SK-N-SH (cell line): ENCODE results near the gene KRABD2.

Experiments used
- CTCF ChIA-PET: fragments of 300-600, 350-600 bp; formaldehyde crosslinking; extraction: SDS; loops from one replicate; lab custom pipeline; 2021; lab: Yijun Ruan, JAX
- POLR2A ChIA-PET: fragments of 350-600 bp; sonication (Branson Sonifier 250); formaldehyde crosslinking; extraction: SDS; loops from one replicate; lab custom pipeline; 2020; ENCODE audit warnings: antibody characterized with exemption, inconsistent platforms; lab: Yijun Ruan, JAX
- DNase-seq: peaks from one replicate; pipeline ENCODE4 v3.0.0; 2012
- H2AFZ ChIP-seq: fragments of 200-600 bp; sonication (generic); 2 replicates; pipeline ENCODE4 v1.8.1; 2016; ENCODE audit warnings: antibody characterized with exemption, mild to moderate bottlenecking, low read depth
- H3F3A ChIP-seq: fragments of 200-600 bp; sonication (generic); replicated peaks from 2 replicates; pipeline ENCODE3; 2016; ENCODE audit warnings: antibody characterized with exemption, mild to moderate bottlenecking; ENCODE audit not compliant: insufficient read depth
- H3K27ac ChIP-seq, 2 experiments: fragments of 200-500 bp in 1 of 2; fragments of 200-600 bp in 1 of 2; sonication (Bioruptor generic) in 1 of 2; sonication (generic), shearing (Covaris generic) in 1 of 2; 2 replicates each; pipeline versions ENCODE4 v1.5.1 to v1.6.1; 2014 to 2016; ENCODE audit warnings: low read depth in 2 of 2, inconsistent platforms in 1 of 2, low read length in 1 of 2, mild to moderate bottlenecking in 1 of 2, mixed read lengths in 1 of 2
- H3K27me3 ChIP-seq: fragments of 200-600 bp; sonication (generic), shearing (Covaris generic); 2 replicates; pipeline ENCODE4 v1.6.1; 2016; ENCODE audit warnings: mixed run types; ENCODE audit not compliant: insufficient read depth
- H3K36me3 ChIP-seq, 2 experiments: fragments of 200-500 bp in 1 of 2; fragments of 200-600 bp in 1 of 2; sonication (Bioruptor generic) in 1 of 2; sonication (generic) in 1 of 2; replicated peaks in 1 of 2; 2 replicates each; pipeline versions ENCODE3 to v1.5.1; 2014 to 2016; ENCODE audit warnings: low read length in 1 of 2, mild to moderate bottlenecking in 1 of 2; ENCODE audit not compliant: insufficient read depth in 2 of 2, control insufficient read depth in 1 of 2
- H3K4me1 ChIP-seq, 2 experiments: fragments of 200-500 bp in 1 of 2; fragments of 200-600 bp in 1 of 2; sonication (Bioruptor generic) in 1 of 2; sonication (generic), shearing (Covaris generic) in 1 of 2; 2 replicates each; pipeline versions ENCODE4 v1.5.1 to v1.6.1; 2014 to 2016; ENCODE audit warnings: low read depth in 1 of 2, low read length in 1 of 2, mixed run types in 1 of 2; ENCODE audit not compliant: insufficient read depth in 2 of 2, control insufficient read depth in 1 of 2
- H3K4me2 ChIP-seq: fragments of 200-600 bp; sonication (generic), shearing (Covaris generic); 2 replicates; pipeline ENCODE4 v1.6.1; 2017; ENCODE audit warnings: mixed run types
- H3K4me3 ChIP-seq, 2 experiments: fragments of 200-500 bp in 1 of 2; fragments of 200-600 bp in 1 of 2; sonication (Bioruptor generic) in 1 of 2; sonication (generic), shearing (Covaris generic) in 1 of 2; 2 replicates each; pipeline versions ENCODE4 v1.5.1 to v1.8.1; 2014 to 2016; ENCODE audit warnings: low read depth in 2 of 2, inconsistent platforms in 1 of 2, low read length in 1 of 2, mild to moderate bottlenecking in 1 of 2, mixed read lengths in 1 of 2, moderate library complexity in 1 of 2
- H3K79me2 ChIP-seq: fragments of 200-600 bp; sonication (generic); 2 replicates; pipeline ENCODE4 v1.8.1; 2017; ENCODE audit warnings: mild to moderate bottlenecking; ENCODE audit not compliant: insufficient read depth
- H3K9ac ChIP-seq: fragments of 200-600 bp; sonication (generic); 2 replicates; pipeline ENCODE4 v1.6.1; 2017; ENCODE audit warnings: mixed run types
- H3K9me2 ChIP-seq: fragments of 200-600 bp; sonication (generic); 2 replicates; pipeline ENCODE4 v1.6.1; 2017; ENCODE audit warnings: mixed run types
- H3K9me3 ChIP-seq: fragments of 200-600 bp; sonication (generic); 2 replicates; pipeline ENCODE4 v1.6.1; 2017; ENCODE audit warnings: mixed run types, mild to moderate bottlenecking, moderate library complexity
- H4K20me1 ChIP-seq: fragments of 200-600 bp; sonication (generic); 2 replicates; pipeline ENCODE4 v1.6.1; 2017; ENCODE audit warnings: mild to moderate bottlenecking, mixed run types; ENCODE audit not compliant: insufficient read depth
- CHD2 ChIP-seq: fragments of 150-350 bp; IDR thresholded peaks from 2 replicates; pipeline ENCODE4 v1.6.1; 2018; ENCODE audit warnings: low read length; ENCODE audit not compliant: partially characterized antibody
- ELF1 ChIP-seq: IDR thresholded peaks from 2 replicates; pipeline ENCODE4 v1.4.0; 2012
- EP300 ChIP-seq, 2 experiments: IDR thresholded peaks; 2 replicates each; pipeline versions ENCODE4 v1.4.0 to v1.6.1; 2012; ENCODE audit warnings: borderline replicate concordance in 1 of 2, low read depth in 1 of 2, low read length in 1 of 2
- FOSL2 ChIP-seq: IDR thresholded peaks from 2 replicates; pipeline ENCODE4 v1.4.0; 2012; ENCODE audit warnings: low read depth, mild to moderate bottlenecking, moderate library complexity, borderline replicate concordance
- FOXJ3 ChIP-seq: sonication (generic); formaldehyde crosslinking; IDR thresholded peaks from 2 replicates; pipeline ENCODE4 v1.5.1; 2020; ENCODE audit warnings: mild to moderate bottlenecking, missing genetic modification reagents
- FOXM1 ChIP-seq: IDR thresholded peaks from 2 replicates; pipeline ENCODE4 v1.4.0; 2012; ENCODE audit warnings: low read depth, mild to moderate bottlenecking
- GATA2 ChIP-seq: sonication (generic); formaldehyde crosslinking; IDR thresholded peaks from 2 replicates; pipeline ENCODE4 v1.5.0; 2020; ENCODE audit warnings: mild to moderate bottlenecking, missing genetic modification reagents
- JUND ChIP-seq: IDR thresholded peaks from 2 replicates; pipeline ENCODE4 v1.4.0; 2012
- MEF2A ChIP-seq: IDR thresholded peaks from 2 replicates; pipeline ENCODE4 v1.4.0; 2012; ENCODE audit warnings: low read depth, borderline replicate concordance
- POLR2AphosphoS5 ChIP-seq: IDR thresholded peaks from 2 replicates; pipeline ENCODE4 v1.6.1; 2012; ENCODE audit warnings: low read depth, low read length
- RCOR1 ChIP-seq: fragments of 150-350 bp; IDR thresholded peaks from 2 replicates; pipeline ENCODE4 v1.6.1; 2017; ENCODE audit warnings: antibody characterized with exemption, low read length
- RFX5 ChIP-seq: IDR thresholded peaks from 2 replicates; pipeline ENCODE4 v1.6.1; 2012; ENCODE audit warnings: mild to moderate bottlenecking, improper control_type of control experiment, low read length
- SIN3A ChIP-seq: IDR thresholded peaks from 2 replicates; pipeline ENCODE4 v1.6.1; 2012; ENCODE audit warnings: low read depth, mild to moderate bottlenecking, low read length, moderate library complexity, borderline replicate concordance
- SMC3 ChIP-seq: IDR thresholded peaks from 2 replicates; pipeline ENCODE4 v1.6.1; 2012; ENCODE audit warnings: low read depth, low read length, improper control_type of control experiment
- USF2 ChIP-seq: fragments of 150-350 bp; IDR thresholded peaks from 2 replicates; pipeline ENCODE4 v1.6.1; 2017; ENCODE audit warnings: antibody characterized with exemption, low read length, low read depth, borderline replicate concordance
- WGBS: methylation state at CpG from one replicate; pipeline ENCODE4 v1.1.6; 2017; ENCODE audit warnings: low lambda C conversion rate; 5-methylcytosine and 5-hydroxymethylcytosine counted together
- TF ChIP-seq, protein P1 (sequence below): fragments of 150-350 bp; IDR thresholded peaks from 2 replicates; pipeline ENCODE4 v1.6.1; 2016; ENCODE audit warnings: mild to moderate bottlenecking, low read depth, low read length
- TF ChIP-seq, protein P2 (sequence below): fragments of 200-600 bp; sonication (generic); IDR thresholded peaks from 2 replicates; pipeline ENCODE4 v1.6.1; 2017; ENCODE audit warnings: antibody characterized with exemption, mild to moderate bottlenecking, moderate library complexity
- TF ChIP-seq, protein P3 (sequence below): IDR thresholded peaks from 2 replicates; pipeline ENCODE4; 2012
- TF ChIP-seq, protein P4 (sequence below): IDR thresholded peaks from 2 replicates; pipeline ENCODE4 v1.4.0; 2012; ENCODE audit warnings: low read depth, borderline replicate concordance

KRABD2 gene

DNA sequence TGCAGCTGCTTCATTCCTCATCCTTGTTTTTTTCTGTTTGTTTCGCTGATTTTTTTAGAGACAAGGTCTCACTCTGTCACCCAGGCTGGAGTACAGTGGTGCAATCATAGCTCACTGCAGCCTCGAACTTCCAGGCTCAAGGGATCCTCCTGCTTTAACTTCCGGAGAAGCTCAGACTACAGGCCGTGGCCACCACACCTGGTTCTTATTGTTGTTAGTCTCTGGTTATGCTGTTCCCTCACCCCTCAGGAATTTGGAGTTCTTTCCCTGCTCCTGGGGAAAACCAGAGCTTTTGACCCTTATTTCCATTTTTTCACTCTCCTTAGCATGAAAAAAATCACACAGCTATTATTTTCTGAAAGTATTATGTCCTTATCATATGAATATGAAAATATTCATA, 35.0 kb downstream of the KRABD2 start (continued):
- TF ChIP-seq, protein P1, sequence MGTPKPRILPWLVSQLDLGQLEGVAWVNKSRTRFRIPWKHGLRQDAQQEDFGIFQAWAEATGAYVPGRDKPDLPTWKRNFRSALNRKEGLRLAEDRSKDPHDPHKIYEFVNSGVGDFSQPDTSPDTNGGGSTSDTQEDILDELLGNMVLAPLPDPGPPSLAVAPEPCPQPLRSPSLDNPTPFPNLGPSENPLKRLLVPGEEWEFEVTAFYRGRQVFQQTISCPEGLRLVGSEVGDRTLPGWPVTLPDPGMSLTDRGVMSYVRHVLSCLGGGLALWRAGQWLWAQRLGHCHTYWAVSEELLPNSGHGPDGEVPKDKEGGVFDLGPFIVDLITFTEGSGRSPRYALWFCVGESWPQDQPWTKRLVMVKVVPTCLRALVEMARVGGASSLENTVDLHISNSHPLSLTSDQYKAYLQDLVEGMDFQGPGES, result no peak
- TF ChIP-seq FOXM1, result no peak
- TF ChIP-seq RFX5, result no peak
- no peak for TF ChIP-seq SMC3
- no peak for TF ChIP-seq GATA2 (CRISPR knock-in tag)
- no peak for TF ChIP-seq SIN3A
- TF ChIP-seq, all 33 proteins: peak for 0

GRCh38 chr17:8339540-8339939, 37.0 kb downstream of the KRABD2 start, which contains the start of gene ODF4:
ODF4 (plus strand) TSS chr17:8339840; CDS start chr17:8340052, 212 bp downstream.
- H3K9me2 ChIP-seq, result no peaks in the 10 kb centered on the region
- no peaks in the 10 kb centered on the region for H3K4me1 ChIP-seq
- H3K27me3 ChIP-seq, result no peaks in the 10 kb centered on the region
- peaks cover 4% of the 10 kb centered on the region for H3F3A ChIP-seq
- no peaks in the 10 kb centered on the region for H3K79me2 ChIP-seq
- 35% methylated on average over 2 of the region's 2 CpGs for WGBS
- no peaks in the 10 kb centered on the region for H3K9me3 ChIP-seq
- H2AFZ ChIP-seq, result no peak within 1 kb of the TSS
- ChIA-PET POLR2A (no interaction called here), CTCF (interaction anchor here (1.0 to 3.9 kb wide), 4 partner anchors 12 to 44 kb away, joined by 3 to 16 read pairs (median 5); no protein-coding TSS in a partner anchor)
- H3K27ac ChIP-seq, result no peak within 1 kb of the TSS
- H3K36me3 ChIP-seq, result no peaks in the 10 kb centered on the region
- H3K4me2 ChIP-seq, result no peak within 1 kb of the TSS
- TF ChIP-seq, protein P2, sequence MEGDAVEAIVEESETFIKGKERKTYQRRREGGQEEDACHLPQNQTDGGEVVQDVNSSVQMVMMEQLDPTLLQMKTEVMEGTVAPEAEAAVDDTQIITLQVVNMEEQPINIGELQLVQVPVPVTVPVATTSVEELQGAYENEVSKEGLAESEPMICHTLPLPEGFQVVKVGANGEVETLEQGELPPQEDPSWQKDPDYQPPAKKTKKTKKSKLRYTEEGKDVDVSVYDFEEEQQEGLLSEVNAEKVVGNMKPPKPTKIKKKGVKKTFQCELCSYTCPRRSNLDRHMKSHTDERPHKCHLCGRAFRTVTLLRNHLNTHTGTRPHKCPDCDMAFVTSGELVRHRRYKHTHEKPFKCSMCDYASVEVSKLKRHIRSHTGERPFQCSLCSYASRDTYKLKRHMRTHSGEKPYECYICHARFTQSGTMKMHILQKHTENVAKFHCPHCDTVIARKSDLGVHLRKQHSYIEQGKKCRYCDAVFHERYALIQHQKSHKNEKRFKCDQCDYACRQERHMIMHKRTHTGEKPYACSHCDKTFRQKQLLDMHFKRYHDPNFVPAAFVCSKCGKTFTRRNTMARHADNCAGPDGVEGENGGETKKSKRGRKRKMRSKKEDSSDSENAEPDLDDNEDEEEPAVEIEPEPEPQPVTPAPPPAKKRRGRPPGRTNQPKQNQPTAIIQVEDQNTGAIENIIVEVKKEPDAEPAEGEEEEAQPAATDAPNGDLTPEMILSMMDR, result no peak
- TF ChIP-seq, protein P3, sequence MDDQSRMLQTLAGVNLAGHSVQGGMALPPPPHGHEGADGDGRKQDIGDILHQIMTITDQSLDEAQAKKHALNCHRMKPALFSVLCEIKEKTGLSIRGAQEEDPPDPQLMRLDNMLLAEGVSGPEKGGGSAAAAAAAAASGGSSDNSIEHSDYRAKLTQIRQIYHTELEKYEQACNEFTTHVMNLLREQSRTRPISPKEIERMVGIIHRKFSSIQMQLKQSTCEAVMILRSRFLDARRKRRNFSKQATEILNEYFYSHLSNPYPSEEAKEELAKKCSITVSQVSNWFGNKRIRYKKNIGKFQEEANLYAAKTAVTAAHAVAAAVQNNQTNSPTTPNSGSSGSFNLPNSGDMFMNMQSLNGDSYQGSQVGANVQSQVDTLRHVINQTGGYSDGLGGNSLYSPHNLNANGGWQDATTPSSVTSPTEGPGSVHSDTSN, result no peak
- TF ChIP-seq FOXJ3 (CRISPR knock-in tag) (no peak), EP300 (IDR thresholded peaks at IDR 0.05; ENCODE audit: borderline replicate concordance in 1 of 2, low read depth in 1 of 2, low read length in 1 of 2) (no peak), CHD2 (no peak), MEF2A (no peak), FOSL2 (no peak), POLR2AphosphoS5 (no peak), RCOR1 (no peak), RFX5 (no peak), FOXM1 (no peak), USF2 (no peak), JUND (no peak), ELF1 (no peak)
- TF ChIP-seq, protein P4, sequence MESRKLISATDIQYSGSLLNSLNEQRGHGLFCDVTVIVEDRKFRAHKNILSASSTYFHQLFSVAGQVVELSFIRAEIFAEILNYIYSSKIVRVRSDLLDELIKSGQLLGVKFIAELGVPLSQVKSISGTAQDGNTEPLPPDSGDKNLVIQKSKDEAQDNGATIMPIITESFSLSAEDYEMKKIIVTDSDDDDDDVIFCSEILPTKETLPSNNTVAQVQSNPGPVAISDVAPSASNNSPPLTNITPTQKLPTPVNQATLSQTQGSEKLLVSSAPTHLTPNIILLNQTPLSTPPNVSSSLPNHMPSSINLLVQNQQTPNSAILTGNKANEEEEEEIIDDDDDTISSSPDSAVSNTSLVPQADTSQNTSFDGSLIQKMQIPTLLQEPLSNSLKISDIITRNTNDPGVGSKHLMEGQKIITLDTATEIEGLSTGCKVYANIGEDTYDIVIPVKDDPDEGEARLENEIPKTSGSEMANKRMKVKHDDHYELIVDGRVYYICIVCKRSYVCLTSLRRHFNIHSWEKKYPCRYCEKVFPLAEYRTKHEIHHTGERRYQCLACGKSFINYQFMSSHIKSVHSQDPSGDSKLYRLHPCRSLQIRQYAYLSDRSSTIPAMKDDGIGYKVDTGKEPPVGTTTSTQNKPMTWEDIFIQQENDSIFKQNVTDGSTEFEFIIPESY, result no peak
- no peak for DNase-seq
- H3K9ac ChIP-seq, result no peak within 1 kb of the TSS
- no peak within 1 kb of the TSS for H3K4me3 ChIP-seq
- H4K20me1 ChIP-seq, result no peaks in the 10 kb centered on the region
